Gastrocnemius medialis (tissue), 4 donors: ENCODE results near the gene ANTXR1.

Experiments used
- POLR2A ChIP-seq, 2 donors: fragments of 450-650 bp; IDR thresholded peaks; one replicate each; pipeline ENCODE4 v1.6.1; 2017; ENCODE audit warnings: antibody characterized with exemption in 2 of 2, mild to moderate bottlenecking in 2 of 2, moderate library complexity in 2 of 2
- TF ChIP-seq, protein P1 (sequence below), 5 experiments: fragments of 450-650 bp in 3 of 5; fragments of 200-600 bp in 2 of 5; sonication (generic) in 2 of 5; IDR thresholded peaks in 4 of 5; conservative IDR thresholded peaks in 1 of 5; 1 replicate in 4 of 5; 2 replicates in 1 of 5; pipeline ENCODE4 v1.5.1; 2016 to 2019; ENCODE audit warnings: antibody characterized with exemption in 5 of 5, mild to moderate bottlenecking in 3 of 5, moderate library complexity in 3 of 5

DNA sequence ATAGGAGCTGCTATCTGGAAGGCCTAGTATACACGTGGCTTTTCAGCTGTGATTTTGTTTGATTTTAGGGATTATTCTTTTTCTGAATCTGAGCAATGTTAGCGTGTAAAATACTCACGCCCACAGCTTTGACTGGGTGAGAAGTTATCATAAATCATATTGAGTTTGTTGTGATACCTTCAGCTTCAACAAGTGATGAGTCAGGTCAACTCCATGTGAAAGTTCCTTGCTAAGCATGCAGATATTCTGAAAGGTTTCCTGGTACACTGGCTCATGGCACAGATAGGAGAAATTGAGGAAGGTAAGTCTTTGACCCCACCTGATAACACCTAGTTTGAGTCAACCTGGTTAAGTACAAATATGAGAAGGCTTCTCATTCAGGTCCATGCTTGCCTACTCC, 38.7 kb upstream of the ANTXR1 start, which contains the start of gene GKN1:
- TF ChIP-seq, protein P1, sequence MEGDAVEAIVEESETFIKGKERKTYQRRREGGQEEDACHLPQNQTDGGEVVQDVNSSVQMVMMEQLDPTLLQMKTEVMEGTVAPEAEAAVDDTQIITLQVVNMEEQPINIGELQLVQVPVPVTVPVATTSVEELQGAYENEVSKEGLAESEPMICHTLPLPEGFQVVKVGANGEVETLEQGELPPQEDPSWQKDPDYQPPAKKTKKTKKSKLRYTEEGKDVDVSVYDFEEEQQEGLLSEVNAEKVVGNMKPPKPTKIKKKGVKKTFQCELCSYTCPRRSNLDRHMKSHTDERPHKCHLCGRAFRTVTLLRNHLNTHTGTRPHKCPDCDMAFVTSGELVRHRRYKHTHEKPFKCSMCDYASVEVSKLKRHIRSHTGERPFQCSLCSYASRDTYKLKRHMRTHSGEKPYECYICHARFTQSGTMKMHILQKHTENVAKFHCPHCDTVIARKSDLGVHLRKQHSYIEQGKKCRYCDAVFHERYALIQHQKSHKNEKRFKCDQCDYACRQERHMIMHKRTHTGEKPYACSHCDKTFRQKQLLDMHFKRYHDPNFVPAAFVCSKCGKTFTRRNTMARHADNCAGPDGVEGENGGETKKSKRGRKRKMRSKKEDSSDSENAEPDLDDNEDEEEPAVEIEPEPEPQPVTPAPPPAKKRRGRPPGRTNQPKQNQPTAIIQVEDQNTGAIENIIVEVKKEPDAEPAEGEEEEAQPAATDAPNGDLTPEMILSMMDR (IDR thresholded peaks at IDR 0.05 in 4 of 5, conservative IDR thresholded peaks at IDR 0.05 in 1 of 5), result no peak
- TF ChIP-seq POLR2A (IDR thresholded peaks at IDR 0.05), result no peak
